GM23338 (cell line): ENCODE data around the gene GNG7. TPM values are rescaled to one million over a fixed set of nuclear protein-coding genes. Genes with fewer than 3 reads are reported as not detected.
"Not testable (repeated sequence)": the region's sequence is repeated elsewhere in the genome, so short reads cannot be mapped to it uniquely, and the experiment has no call there.

Source experiments
- ATAC-seq: fragments of 200-7000 bp; cut with Tn5 transposase; 3 replicates; pipeline ENCODE4 v1.9.1; 2020
- DNase-seq: peaks from one replicate; pipeline ENCODE4 v3.0.0-alpha.2; 2015; ENCODE audit warnings: low spot score
- H2AFZ ChIP-seq: fragments of 200-600 bp; sonication (generic); 2 replicates; pipeline ENCODE4 v1.8.0; 2016; ENCODE audit warnings: antibody characterized with exemption, mild to moderate bottlenecking, moderate library complexity
- H3F3A ChIP-seq: fragments of 200-600 bp; sonication (generic); replicated peaks from 2 replicates; pipeline ENCODE4 v1.8.0; 2017; ENCODE audit warnings: antibody characterized with exemption, mixed run types, low read depth
- H3K27ac ChIP-seq: fragments of 200-600 bp; sonication (generic); 2 replicates; pipeline ENCODE4 v1.6.1; 2016; ENCODE audit warnings: low read depth
- H3K27me3 ChIP-seq: fragments of 200-600 bp; sonication (generic); 2 replicates; pipeline ENCODE4 v1.8.0; 2016; ENCODE audit warnings: mild to moderate bottlenecking, mixed run types, moderate library complexity; ENCODE audit not compliant: insufficient read depth
- H3K36me3 ChIP-seq: fragments of 200-600 bp; sonication (generic); 2 replicates; pipeline ENCODE4 v1.8.0; 2016; ENCODE audit warnings: mild to moderate bottlenecking; ENCODE audit not compliant: insufficient read depth
- H3K4me1 ChIP-seq: fragments of 200-600 bp; sonication (generic); 2 replicates; pipeline ENCODE4 v1.8.0; 2016; ENCODE audit warnings: mild to moderate bottlenecking, moderate library complexity; ENCODE audit not compliant: insufficient read depth
- H3K4me2 ChIP-seq: fragments of 200-600 bp; sonication (generic); 2 replicates; pipeline ENCODE4 v1.7.1; 2017; ENCODE audit warnings: mixed run types
- H3K4me3 ChIP-seq: fragments of 200-600 bp; sonication (generic); 2 replicates; pipeline ENCODE4 v1.6.1; 2016; ENCODE audit warnings: mixed run types
- H3K79me2 ChIP-seq: fragments of 200-600 bp; sonication (generic); replicated peaks from 2 replicates; pipeline ENCODE4 v1.8.0; 2017; ENCODE audit warnings: mild to moderate bottlenecking; ENCODE audit not compliant: insufficient read depth
- H3K9me2 ChIP-seq: fragments of 200-600 bp; sonication (generic); 2 replicates; pipeline ENCODE4 v1.8.0; 2017; ENCODE audit not compliant: insufficient read depth
- H4K20me1 ChIP-seq: fragments of 200-600 bp; sonication (generic); replicated peaks from 2 replicates; pipeline ENCODE4 v1.8.0; 2017; ENCODE audit warnings: mild to moderate bottlenecking; ENCODE audit not compliant: insufficient read depth
- H3K27ac Mint-ChIP-seq: 2 replicates; pipeline ENCODE4 v1.8.0; 2020; ENCODE audit warnings: inconsistent platforms, mild to moderate bottlenecking, moderate library complexity, mixed read lengths
- H3K27me3 Mint-ChIP-seq: 3 replicates; pipeline ENCODE4 v1.8.0; 2022; ENCODE audit warnings: low read depth, mild to moderate bottlenecking, moderate library complexity, mixed read lengths, inconsistent platforms; ENCODE audit not compliant: insufficient read depth, poor library complexity
- H3K36me3 Mint-ChIP-seq: 3 replicates; pipeline ENCODE4 v1.8.0; 2021; ENCODE audit warnings: low read depth, mild to moderate bottlenecking, inconsistent platforms, moderate library complexity, mixed read lengths
- H3K4me1 Mint-ChIP-seq: 3 replicates; pipeline ENCODE4 v1.8.0; 2020; ENCODE audit warnings: mild to moderate bottlenecking, inconsistent platforms, mixed read lengths
- H3K4me3 Mint-ChIP-seq: 3 replicates; pipeline ENCODE4 v1.8.0; 2021; ENCODE audit warnings: moderate library complexity, mild to moderate bottlenecking, inconsistent platforms, mixed read lengths
- H3K9me3 Mint-ChIP-seq: 3 replicates; pipeline ENCODE4 v1.8.0; 2020; ENCODE audit warnings: moderate library complexity, mild to moderate bottlenecking, inconsistent platforms, mixed read lengths
- CREB1 ChIP-seq: fragments of 250-450 bp; sonication (Bioruptor Pico); IDR thresholded peaks from 2 replicates; pipeline ENCODE4 v1.5.0; 2020; ENCODE audit warnings: low read depth, mild to moderate bottlenecking, moderate library complexity
- CTCF ChIP-seq, 2 experiments: fragments of 200-600 bp in 1 of 2; sonication (generic) in 1 of 2; conservative IDR thresholded peaks; 2 replicates each; pipeline versions ENCODE4 v1.5.1 to v1.6.1; 2016 to 2017; ENCODE audit warnings: antibody characterized with exemption in 2 of 2, low read depth in 2 of 2, mild to moderate bottlenecking in 2 of 2, moderate library complexity in 1 of 2
- EZH2 ChIP-seq: fragments of 200-600 bp; sonication (generic); IDR thresholded peaks from one replicate; pipeline ENCODE4 v1.8.0; 2017; ENCODE audit warnings: antibody characterized with exemption, mild to moderate bottlenecking, low read depth; ENCODE audit not compliant: unreplicated experiment
- EZH2phosphoT487 ChIP-seq: fragments of 200-600 bp; sonication (generic); IDR thresholded peaks from one replicate; pipeline ENCODE4 v1.8.1; 2018; ENCODE audit warnings: antibody characterized with exemption; ENCODE audit not compliant: unreplicated experiment
- JUNB ChIP-seq: IDR thresholded peaks from one replicate; pipeline ENCODE4 v1.6.1; 2016; ENCODE audit warnings: antibody characterized with exemption; ENCODE audit not compliant: unreplicated experiment
- REST ChIP-seq: IDR thresholded peaks from one replicate; pipeline ENCODE4 v1.6.1; 2018; ENCODE audit warnings: antibody characterized with exemption; ENCODE audit not compliant: unreplicated experiment
- STAT1 ChIP-seq: IDR thresholded peaks from one replicate; pipeline ENCODE4 v1.6.1; 2016; ENCODE audit warnings: antibody characterized with exemption; ENCODE audit not compliant: unreplicated experiment
- ZNF462 ChIP-seq: fragments of 250-450 bp; sonication (Bioruptor Pico); IDR thresholded peaks from 2 replicates; pipeline ENCODE4 v1.5.0; 2020; ENCODE audit warnings: mild to moderate bottlenecking, moderate library complexity
- polyA plus RNA-seq: library from polyadenylated mRNA; unstranded; fragments of >200 nt; fragmentation: Nextera tagmentation; extraction: Ambion mirVana; gene quantifications from 2 replicates; pipeline ENCODE4 v1.2.1, GENCODE V29; 2016
- total RNA-seq: library from RNA; depleted of rRNA; stranded (reverse); fragments of >200 nt; shearing (Covaris generic); gene quantifications from 2 replicates; pipeline ENCODE4 v1.2.3, GENCODE V29; 2014

Gene GNG7
- total and polyA plus RNA-seq, 2 experiments from 2014 or later: 5.1 to 5.4 TPM

GRCh38 chr19:2506656-2507055, 195.8 kb downstream of the GNG7 start:
- not testable (repeated sequence) for H3K4me1 Mint-ChIP-seq, H3K4me3 Mint-ChIP-seq, ATAC-seq, H3K27ac Mint-ChIP-seq, DNase-seq, H3K36me3 Mint-ChIP-seq, H3K9me3 Mint-ChIP-seq, H3F3A ChIP-seq, H3K27me3 Mint-ChIP-seq, H3K9me2 ChIP-seq, H3K79me2 ChIP-seq, H3K4me1 ChIP-seq, H3K4me3 ChIP-seq, H3K36me3 ChIP-seq, H3K4me2 ChIP-seq, H3K27me3 ChIP-seq, H4K20me1 ChIP-seq, H2AFZ ChIP-seq
- H3K27ac ChIP-seq: 0 out of 2 replicates have a peak overlapping the region, but pooled peaks have one; percentile 45

DNA sequence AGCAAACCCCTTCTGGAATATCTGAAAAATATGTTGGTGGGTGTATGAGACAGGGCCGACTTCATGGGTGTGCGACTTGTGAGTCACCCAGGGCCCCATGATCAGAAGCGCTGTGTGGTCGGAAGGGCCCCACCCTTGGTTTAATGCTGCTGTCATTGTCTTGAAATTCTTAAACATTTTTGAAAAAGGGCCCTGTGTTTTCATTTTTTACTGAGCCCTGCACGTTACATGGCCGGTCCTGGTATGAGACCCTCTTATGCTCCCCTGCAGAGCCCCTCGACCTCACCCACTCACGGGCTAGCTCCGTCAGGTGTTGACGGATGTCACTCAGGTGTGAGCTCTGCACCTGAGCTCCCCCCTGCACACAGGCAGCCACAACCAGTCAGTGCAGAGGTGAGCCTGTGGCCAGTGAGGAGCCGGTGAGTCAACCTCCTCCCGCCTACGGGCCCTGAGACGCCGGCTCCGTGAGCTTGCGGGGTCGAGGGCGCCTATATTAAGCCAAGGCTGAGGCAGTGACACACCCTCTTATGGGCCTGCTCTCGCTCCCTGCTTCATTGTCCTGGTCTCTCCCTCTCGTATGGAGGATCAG, 198.9 kb downstream of the GNG7 start:
- Histone ChIP-seq H3K36me3 (no peaks in the 10 kb centered on the region), H4K20me1 (no peaks in the 10 kb centered on the region), H3K27me3 (no peaks in the 10 kb centered on the region), H3K4me2 (no peak overlapping the region), H3K9me2 (no peaks in the 10 kb centered on the region), H3K27ac (no peak overlapping the region), H3K4me3 (no peak overlapping the region), H3F3A (0 out of 2 replicates have a peak, but pooled peaks cover 5% of the 10 kb centered on the region), H3K4me1 (peaks cover 5% of the 10 kb centered on the region; the same call in 1 of the 2 replicates), H3K79me2 (no peaks in the 10 kb centered on the region), H2AFZ (peak overlapping the region; percentile 63; the same call in 1 of the 2 replicates)
- no peak for DNase-seq
- Mint-ChIP-seq H3K27ac (no peak overlapping the region), H3K4me1 (peaks cover 14% of the 10 kb centered on the region; the same call in 2 of the 3 replicates), H3K27me3 (peaks cover 15% of the 10 kb centered on the region), H3K4me3 (no peak overlapping the region), H3K36me3 (no peaks in the 10 kb centered on the region), H3K9me3 (peaks cover 3% of the 10 kb centered on the region; the same call in 1 of the 3 replicates)
- ATAC-seq: peak; percentile 87
- TF ChIP-seq EZH2: no peak
- TF ChIP-seq CREB1: no peak
- TF ChIP-seq JUNB: no peak
- no peak for TF ChIP-seq EZH2phosphoT487
- TF ChIP-seq CTCF (conservative IDR thresholded peaks at IDR 0.05; ENCODE audit: low read depth in 2 of 2): no peak
- TF ChIP-seq REST: no peak
- no peak for TF ChIP-seq STAT1
- TF ChIP-seq ZNF462: no peak
